HCT116 (cell line): ENCODE results near the gene SCN4A. TPM values are rescaled to one million over a fixed set of nuclear protein-coding genes. Genes with fewer than 3 reads are reported as not detected.
A peak's percentile ranks its signal among the peaks of the same experiment; 100 is the strongest.
"Not testable (repeated sequence)": the region's sequence is repeated elsewhere in the genome, so short reads cannot be mapped to it uniquely, and the experiment has no call there.

Experiments used
- ATAC-seq: fragments of 200-7000 bp; cut with Tn5 transposase; 2 replicates; pipeline ENCODE4 v1.9.1; 2020; ENCODE audit warnings: mild to moderate bottlenecking, moderate library complexity
- BruUV-seq: library from RNA; stranded (reverse); fragments of 400-500 nt; replicated peaks from 2 replicates; lab custom pipeline; 2021; lab: Mats Ljungman, UMichigan
- CTCF ChIA-PET: fragments of 300-600 bp; sonication (Branson Sonifier 250); formaldehyde crosslinking; loops from one replicate; lab custom pipeline; 2021; ENCODE audit warnings: antibody characterized with exemption; lab: Charles Lee
- POLR2A ChIA-PET: fragments of 300-600, 350-600 bp; sonication (Branson Sonifier 250); formaldehyde crosslinking; loops from one replicate; lab custom pipeline; 2021; ENCODE audit warnings: antibody characterized with exemption; lab: Charles Lee
- RAD21 ChIA-PET, 2 experiments: fragments of 300-600 bp; sonication (Branson Sonifier 250); formaldehyde crosslinking; loops; one replicate each; lab custom pipeline; 2023; ENCODE audit warnings: low total read pairs in 2 of 2; ENCODE audit not compliant: uncharacterized antibody in 2 of 2, unreplicated experiment in 2 of 2, low non-redundant PET in 1 of 2; lab: Charles Lee
- DNase-seq: peaks from one replicate; pipeline ENCODE4 v3.0.0-alpha.2; 2010; ENCODE audit warnings: low read depth, low spot score
- H2AFZ ChIP-seq: fragments of 200-600 bp; shearing (Covaris generic), sonication (generic); 2 replicates; pipeline ENCODE4 v1.6.1; 2017; ENCODE audit warnings: low read depth, mixed run types, mixed read lengths, antibody characterized with exemption, low read length; ENCODE audit not compliant: poor library complexity, severe bottlenecking
- H3K27ac ChIP-seq: 2 replicates; pipeline ENCODE4 v1.5.1; 2012; ENCODE audit warnings: low read depth, low read length
- H3K27me3 ChIP-seq: fragments of 200-600 bp; sonication (generic); 2 replicates; pipeline ENCODE4 v1.6.1; 2016; ENCODE audit warnings: mixed run types, low read length, mixed read lengths; ENCODE audit not compliant: insufficient read depth
- H3K36me3 ChIP-seq, 2 experiments: fragments of 200-500 bp in 1 of 2; fragments of 200-600 bp in 1 of 2; sonication (Bioruptor generic) in 1 of 2; sonication (generic) in 1 of 2; 2 replicates each; pipeline versions ENCODE4 v1.5.1 to v1.6.1; 2014 to 2016; ENCODE audit warnings: low read length in 2 of 2, inconsistent platforms in 1 of 2, mixed read lengths in 1 of 2, mixed run types in 1 of 2; ENCODE audit not compliant: insufficient read depth in 2 of 2, control insufficient read depth in 1 of 2
- H3K4me1 ChIP-seq, 2 experiments: fragments of 200-600 bp in 1 of 2; sonication (generic) in 1 of 2; 2 replicates each; pipeline versions ENCODE4 v1.5.1 to v1.6.1; 2012 to 2017; ENCODE audit warnings: low read length in 2 of 2, inconsistent platforms in 1 of 2, mild to moderate bottlenecking in 1 of 2, mixed read lengths in 1 of 2, mixed run types in 1 of 2, moderate library complexity in 1 of 2; ENCODE audit not compliant: insufficient read depth in 2 of 2, control insufficient read depth in 1 of 2
- H3K4me2 ChIP-seq: fragments of 200-600 bp; sonication (generic); 2 replicates; pipeline ENCODE4 v1.6.1; 2017; ENCODE audit warnings: mixed run types, low read length, mixed read lengths
- H3K4me3 ChIP-seq, 2 experiments: fragments of 200-600 bp in 1 of 2; sonication (generic) in 1 of 2; replicated peaks in 1 of 2; 2 replicates each; pipeline ENCODE4 v1.5.1; 2011 to 2016; ENCODE audit warnings: low read length in 2 of 2, control low read depth in 1 of 2, low read depth in 1 of 2, mild to moderate bottlenecking in 1 of 2, mixed read lengths in 1 of 2, mixed run types in 1 of 2
- H3K79me2 ChIP-seq: fragments of 200-600 bp; sonication (generic); 2 replicates; pipeline ENCODE4 v1.6.1; 2017; ENCODE audit warnings: mild to moderate bottlenecking, mixed run types, low read length, moderate library complexity, mixed read lengths; ENCODE audit not compliant: insufficient read depth
- H3K9ac ChIP-seq: fragments of 200-600 bp; sonication (generic); 2 replicates; pipeline ENCODE4 v1.6.1; 2016; ENCODE audit warnings: low read length, mixed read lengths
- H3K9me2 ChIP-seq: fragments of 200-600 bp; sonication (generic), shearing (Covaris generic); 2 replicates; pipeline ENCODE4 v1.6.1; 2017; ENCODE audit warnings: mixed run types, mild to moderate bottlenecking, moderate library complexity; ENCODE audit not compliant: insufficient read depth
- H3K9me3 ChIP-seq, 2 experiments: fragments of 200-500 bp in 1 of 2; fragments of 200-600 bp in 1 of 2; sonication (Bioruptor generic) in 1 of 2; sonication (generic) in 1 of 2; 2 replicates each; pipeline ENCODE4 v1.6.1; 2014 to 2017; ENCODE audit warnings: low read length in 2 of 2, mixed read lengths in 2 of 2, inconsistent platforms in 1 of 2, low read depth in 1 of 2, mild to moderate bottlenecking in 1 of 2, mixed run types in 1 of 2, moderate library complexity in 1 of 2; ENCODE audit not compliant: control insufficient read depth in 1 of 2, insufficient read depth in 1 of 2
- H4K20me1 ChIP-seq: fragments of 200-600 bp; sonication (generic), shearing (Covaris generic); 2 replicates; pipeline ENCODE4 v1.6.1; 2017; ENCODE audit warnings: mixed run types, mild to moderate bottlenecking, moderate library complexity; ENCODE audit not compliant: insufficient read depth
- JUND ChIP-seq: IDR thresholded peaks from 2 replicates; pipeline ENCODE4 v1.6.1; 2012
- POLR2A ChIP-seq: IDR thresholded peaks from 2 replicates; pipeline ENCODE4 v1.7.0; 2011; ENCODE audit warnings: borderline replicate concordance; ENCODE audit not compliant: insufficient read depth, insufficient read length; ENCODE audit errors: extremely low read depth
- TCF7L2 ChIP-seq: IDR thresholded peaks from 2 replicates; pipeline ENCODE4 v1.7.0; 2011; ENCODE audit warnings: borderline replicate concordance, inconsistent platforms; ENCODE audit not compliant: insufficient read depth, insufficient read length; ENCODE audit errors: extremely low read depth
- ZFX ChIP-seq: fragments of 450-650 bp; IDR thresholded peaks from 2 replicates; pipeline ENCODE4 v1.6.1; 2017
- intact Hi-C: fragments of 100-400 bp; cut with micrococcal nuclease; formaldehyde crosslinking; loops from 2 replicates; pipeline ENCODE4 v1.10.0; 2022
- total RNA-seq: library from RNA; stranded (reverse); gene quantifications from one replicate; pipeline ENCODE4 v1.2.1, GENCODE V29; 2021; ENCODE audit not compliant: unreplicated experiment
- TF ChIP-seq, protein P1 (sequence below): IDR thresholded peaks from 2 replicates; pipeline ENCODE4 v1.6.1; 2012
- TF ChIP-seq, protein P2 (sequence below), 3 experiments: fragments of 200-600 bp in 1 of 3; sonication (generic) in 1 of 3; IDR thresholded peaks in 2 of 3; conservative IDR thresholded peaks in 1 of 3; 2 replicates each; pipeline ENCODE4 v1.5.1; 2012 to 2017; ENCODE audit warnings: low read depth in 2 of 3, low read length in 2 of 3, antibody characterized with exemption in 1 of 3, borderline replicate concordance in 1 of 3, control low read depth in 1 of 3, mild to moderate bottlenecking in 1 of 3, mixed read lengths in 1 of 3, mixed run types in 1 of 3, moderate library complexity in 1 of 3; ENCODE audit not compliant: insufficient read depth in 1 of 3

Gene SCN4A
- total RNA-seq, 1 experiment from 2014 or later = 2.7 TPM

- H3K9me3 ChIP-seq, H2AFZ ChIP-seq, H3K4me1 ChIP-seq, ATAC-seq, H3K36me3 ChIP-seq, BruUV-seq, POLR2A ChIA-PET, H3K4me3 ChIP-seq, H3K4me2 ChIP-seq, H3K9me2 ChIP-seq, H3K27ac ChIP-seq, H4K20me1 ChIP-seq, H3K27me3 ChIP-seq, RAD21 ChIA-PET, H3K79me2 ChIP-seq, DNase-seq, H3K9ac ChIP-seq: not testable (repeated sequence)
- intact Hi-C loops = loop anchor here (10.0 kb wide), 1 partner anchor 605 kb away; no protein-coding TSS in a partner anchor
- CTCF ChIA-PET = interaction anchor here (1.0 kb wide), 1 partner anchor 9 kb away, joined by 4 read pairs; no protein-coding TSS in a partner anchor
Measured at GRCh38 chr17:64019551-64019961, 46.8 kb upstream of the SCN4A start.

GRCh38 chr17:64017381-64017980, 44.8 kb upstream of the SCN4A start:
- H3K36me3 ChIP-seq = no peaks in the 10 kb centered on the region
- H4K20me1 ChIP-seq = no peaks in the 10 kb centered on the region
- H3K27ac ChIP-seq = no peak overlapping the region
- no peaks in the 10 kb centered on the region for H3K9me2 ChIP-seq
- RAD21 ChIA-PET = interaction anchor here in 1 of 2 experiments (1.9 kb wide), 1 partner anchor 98 kb away, joined by 5 read pairs; no protein-coding TSS in a partner anchor
- no peak overlapping the region for H3K9ac ChIP-seq
- no peaks in the 10 kb centered on the region for H3K79me2 ChIP-seq
- no peaks in the 10 kb centered on the region for H3K4me1 ChIP-seq
- DNase-seq (no peak), ATAC-seq (no peak)
- no peaks in the 10 kb centered on the region for H3K9me3 ChIP-seq
- intact Hi-C loops = loop anchor here (2.0 to 10.0 kb wide), 2 partner anchors 99 to 607 kb away; partner anchors contain the start of gene GH1
- peak overlapping the region; percentile 72 for H2AFZ ChIP-seq
- BruUV-seq = no TSS peak
- no peak for TF ChIP-seq JUND
- no peak for TF ChIP-seq POLR2A
- TF ChIP-seq ZFX = no peak
- no peak for TF ChIP-seq TCF7L2
- TF ChIP-seq, protein P1, sequence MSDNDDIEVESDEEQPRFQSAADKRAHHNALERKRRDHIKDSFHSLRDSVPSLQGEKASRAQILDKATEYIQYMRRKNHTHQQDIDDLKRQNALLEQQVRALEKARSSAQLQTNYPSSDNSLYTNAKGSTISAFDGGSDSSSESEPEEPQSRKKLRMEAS = no peak
- TF ChIP-seq, protein P2, sequence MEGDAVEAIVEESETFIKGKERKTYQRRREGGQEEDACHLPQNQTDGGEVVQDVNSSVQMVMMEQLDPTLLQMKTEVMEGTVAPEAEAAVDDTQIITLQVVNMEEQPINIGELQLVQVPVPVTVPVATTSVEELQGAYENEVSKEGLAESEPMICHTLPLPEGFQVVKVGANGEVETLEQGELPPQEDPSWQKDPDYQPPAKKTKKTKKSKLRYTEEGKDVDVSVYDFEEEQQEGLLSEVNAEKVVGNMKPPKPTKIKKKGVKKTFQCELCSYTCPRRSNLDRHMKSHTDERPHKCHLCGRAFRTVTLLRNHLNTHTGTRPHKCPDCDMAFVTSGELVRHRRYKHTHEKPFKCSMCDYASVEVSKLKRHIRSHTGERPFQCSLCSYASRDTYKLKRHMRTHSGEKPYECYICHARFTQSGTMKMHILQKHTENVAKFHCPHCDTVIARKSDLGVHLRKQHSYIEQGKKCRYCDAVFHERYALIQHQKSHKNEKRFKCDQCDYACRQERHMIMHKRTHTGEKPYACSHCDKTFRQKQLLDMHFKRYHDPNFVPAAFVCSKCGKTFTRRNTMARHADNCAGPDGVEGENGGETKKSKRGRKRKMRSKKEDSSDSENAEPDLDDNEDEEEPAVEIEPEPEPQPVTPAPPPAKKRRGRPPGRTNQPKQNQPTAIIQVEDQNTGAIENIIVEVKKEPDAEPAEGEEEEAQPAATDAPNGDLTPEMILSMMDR (IDR thresholded peaks at IDR 0.05 in 2 of 3, conservative IDR thresholded peaks at IDR 0.05 in 1 of 3; ENCODE audit: borderline replicate concordance in 1 of 3, insufficient read depth in 1 of 3, low read depth in 2 of 3, low read length in 2 of 3) = peak in 2 of 3 experiments; percentile 40 to 50; a peak in 4 of 6 replicates
- POLR2A ChIA-PET = no interaction called here
- no peaks in the 10 kb centered on the region for H3K27me3 ChIP-seq
- no peak overlapping the region for H3K4me2 ChIP-seq
- no peak overlapping the region for H3K4me3 ChIP-seq
- CTCF ChIA-PET = interaction anchor here (0.9 to 3.2 kb wide), 6 partner anchors 8 to 116 kb away, joined by 3 to 32 read pairs (median 17); partner anchors contain the start of gene GH1
